Kidney (tissue), 14 donors: Measurements from ENCODE around the gene ZIC4. TPM values are rescaled to one million over a fixed set of nuclear protein-coding genes. Genes with fewer than 3 reads are reported as not detected.

Experiments used
- DNase-seq, 5 donors: peaks; one replicate each; pipeline ENCODE4 v3.0.0-alpha.2; 2013 to 2020
- FAIRE-seq: peaks from 2 replicates; lab custom pipeline; 2012; peaks lifted over from hg19 to GRCh38; lab: Jason Lieb, UNC
- H3K27ac ChIP-seq, 2 donors: one replicate each; pipeline ENCODE4 v1.7.0; 2013; ENCODE audit warnings: low read depth in 2 of 2, low read length in 2 of 2, inconsistent platforms in 1 of 2
- H3K27me3 ChIP-seq: one replicate; pipeline ENCODE4 v1.7.1; 2013; ENCODE audit warnings: low read length, inconsistent platforms; ENCODE audit not compliant: control insufficient read depth, insufficient read depth
- H3K36me3 ChIP-seq, 3 donors: one replicate each; pipeline versions ENCODE4 v1.7.0 to v1.7.1; 2013; ENCODE audit warnings: low read length in 3 of 3, control low read depth in 1 of 3, inconsistent platforms in 1 of 3; ENCODE audit not compliant: insufficient read depth in 3 of 3, control insufficient read depth in 2 of 3
- H3K4me1 ChIP-seq, 3 donors: one replicate each; pipeline versions ENCODE4 v1.7.0 to v1.7.1; 2013; ENCODE audit warnings: low read length in 3 of 3, inconsistent platforms in 1 of 3, low read depth in 1 of 3; ENCODE audit not compliant: control insufficient read depth in 2 of 3, insufficient read depth in 2 of 3
- H3K4me3 ChIP-seq, 3 donors: one replicate each; pipeline versions ENCODE4 v1.7.0 to v1.8.1; 2013; ENCODE audit warnings: low read length in 3 of 3, control low read depth in 1 of 3, inconsistent platforms in 1 of 3
- H3K9ac ChIP-seq, 3 donors: one replicate each; pipeline versions ENCODE4 v1.7.0 to v1.7.1; 2013; ENCODE audit warnings: low read length in 3 of 3, control low read depth in 1 of 3, inconsistent platforms in 1 of 3
- H3K9me3 ChIP-seq, 3 donors: one replicate each; pipeline versions ENCODE4 v1.7.0 to v1.7.1; 2013; ENCODE audit warnings: low read length in 3 of 3, control low read depth in 1 of 3, inconsistent platforms in 1 of 3; ENCODE audit not compliant: control insufficient read depth in 2 of 3, insufficient read depth in 1 of 3
- intact Hi-C: fragments of 100-400 bp; cut with DNase I; formaldehyde crosslinking; loops from one replicate; pipeline ENCODE4 v1.11.1; 2022
- polyA plus RNA-seq: library from polyadenylated mRNA; stranded (reverse); fragments of 350-450 nt; fragmentation: Illumina TruSeq; extraction: RNeasy Lipid Tissue Mini Kit (QIAGEN cat#74804); gene quantifications from one replicate; pipeline ENCODE4 v1.2.3, GENCODE V29; 2014; ENCODE audit warnings: low read depth, low replicate concordance; ENCODE audit not compliant: insufficient read depth
- total RNA-seq: library from RNA; stranded (reverse); fragmentation: NEBNext Ultra II Directional; extraction: Animal tissue kit (Norgen Biotek cat#: 25700); gene quantifications from one replicate; pipeline ENCODE4 v1.2.1, GENCODE V29; 2021
- TF ChIP-seq, protein P1 (sequence below): IDR thresholded peaks from 3 replicates; pipeline ENCODE4 v1.5.1; 2012; ENCODE audit warnings: mild to moderate bottlenecking, moderate library complexity, borderline replicate concordance; ENCODE audit not compliant: insufficient read depth; ENCODE audit errors: extremely low read depth
- donor health status: control.
- donor health status: control.
- donor health status: control.
- donor health status: control.
- donor health status: control.
- donor health status: DM: yes; HTN: yes; CAD: no.
- donor health status: Normal renal cell carcinoma (clear cell type).

ZIC4 gene
- total and polyA plus RNA-seq, 2 donors from 2014 or later, result not detected

DNA sequence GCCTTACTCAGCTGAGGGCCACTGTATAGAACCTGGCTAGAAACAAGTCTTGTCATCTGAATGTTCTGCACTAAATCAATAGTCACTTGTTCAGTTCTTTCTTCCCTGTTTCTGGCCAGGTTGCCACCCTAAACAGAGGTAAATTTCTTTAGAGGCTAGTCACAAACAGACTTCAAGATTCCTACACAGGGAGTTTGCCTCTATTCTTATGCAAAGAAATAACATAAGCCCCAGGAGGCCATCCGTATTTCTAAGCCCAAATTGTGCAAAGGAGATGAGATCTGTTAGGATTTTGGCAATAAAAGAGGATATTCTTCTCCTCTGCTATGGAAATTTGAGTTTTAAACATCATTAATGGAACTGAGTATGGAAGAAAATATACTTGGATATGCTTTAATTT is 4.9 kb downstream of the ZIC4 start:
- DNase-seq, result no peak

DNA sequence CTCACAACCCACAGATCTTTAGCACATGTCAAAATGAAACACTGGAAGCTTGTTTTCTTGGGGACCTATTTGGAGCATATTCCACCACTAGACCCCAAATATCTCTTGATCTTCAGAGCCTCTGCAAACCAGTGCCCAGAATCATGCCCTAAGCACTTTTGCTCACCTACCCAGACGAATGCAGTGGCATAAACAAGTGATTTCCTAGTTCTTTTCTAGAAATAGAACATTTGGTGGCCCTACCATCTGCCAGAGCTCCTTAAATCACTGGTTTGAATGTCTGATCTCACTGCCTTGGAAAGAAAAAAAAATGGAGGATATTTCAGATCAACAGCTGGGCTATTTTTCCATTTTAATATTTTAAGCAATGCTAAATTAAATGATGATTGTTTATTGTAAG is 5.3 kb downstream of the ZIC4 start:
- no peak for FAIRE-seq
- intact Hi-C loops, result no loop called here
- no peaks in the 10 kb centered on the region for H3K36me3 ChIP-seq
- no peak overlapping the region for H3K9ac ChIP-seq
- H3K4me1 ChIP-seq, result peaks cover 0 to under 1% (median 0%) of the 10 kb centered on the region in 3 donors
- H3K9me3 ChIP-seq, result no peaks in the 10 kb centered on the region
- DNase-seq, result no peak
- H3K4me3 ChIP-seq, result no peak overlapping the region
- H3K27me3 ChIP-seq, result peaks cover 70% of the 10 kb centered on the region
- TF ChIP-seq, protein P1, sequence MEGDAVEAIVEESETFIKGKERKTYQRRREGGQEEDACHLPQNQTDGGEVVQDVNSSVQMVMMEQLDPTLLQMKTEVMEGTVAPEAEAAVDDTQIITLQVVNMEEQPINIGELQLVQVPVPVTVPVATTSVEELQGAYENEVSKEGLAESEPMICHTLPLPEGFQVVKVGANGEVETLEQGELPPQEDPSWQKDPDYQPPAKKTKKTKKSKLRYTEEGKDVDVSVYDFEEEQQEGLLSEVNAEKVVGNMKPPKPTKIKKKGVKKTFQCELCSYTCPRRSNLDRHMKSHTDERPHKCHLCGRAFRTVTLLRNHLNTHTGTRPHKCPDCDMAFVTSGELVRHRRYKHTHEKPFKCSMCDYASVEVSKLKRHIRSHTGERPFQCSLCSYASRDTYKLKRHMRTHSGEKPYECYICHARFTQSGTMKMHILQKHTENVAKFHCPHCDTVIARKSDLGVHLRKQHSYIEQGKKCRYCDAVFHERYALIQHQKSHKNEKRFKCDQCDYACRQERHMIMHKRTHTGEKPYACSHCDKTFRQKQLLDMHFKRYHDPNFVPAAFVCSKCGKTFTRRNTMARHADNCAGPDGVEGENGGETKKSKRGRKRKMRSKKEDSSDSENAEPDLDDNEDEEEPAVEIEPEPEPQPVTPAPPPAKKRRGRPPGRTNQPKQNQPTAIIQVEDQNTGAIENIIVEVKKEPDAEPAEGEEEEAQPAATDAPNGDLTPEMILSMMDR, result no peak
- H3K27ac ChIP-seq, result no peak overlapping the region

More for the DNA sequence above, 4.9 kb downstream of the ZIC4 start:
- Histone ChIP-seq H3K4me1 (no peaks in the 10 kb centered on the region), H3K27me3 (peaks cover 73% of the 10 kb centered on the region), H3K9ac (no peak overlapping the region), H3K36me3 (no peaks in the 10 kb centered on the region), H3K27ac (no peak overlapping the region), H3K9me3 (no peaks in the 10 kb centered on the region), H3K4me3 (no peak overlapping the region)
- TF ChIP-seq, protein P1, result no peak
- no peak for FAIRE-seq
- intact Hi-C loops, result no loop called here

DNA sequence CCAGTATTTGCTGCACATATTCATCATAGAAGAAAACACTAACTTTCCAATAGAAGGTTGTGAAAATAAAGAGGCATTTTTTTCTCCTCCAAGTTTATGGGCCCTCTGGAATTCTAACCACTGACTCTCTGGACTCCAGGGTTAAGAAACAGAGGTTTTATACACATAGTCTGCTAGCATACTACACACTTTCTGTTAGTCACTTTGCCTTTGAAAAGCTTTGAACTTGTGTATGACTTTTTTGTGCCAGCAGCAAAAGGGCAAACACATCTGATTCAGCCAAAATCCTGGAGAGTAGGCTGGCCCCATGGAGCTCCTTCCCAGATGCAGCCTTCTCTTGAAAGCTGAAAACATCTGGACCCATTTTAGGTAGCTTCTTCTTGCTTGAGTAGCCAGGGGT is 6.2 kb downstream of the ZIC4 start:
- no peaks in the 10 kb centered on the region for H3K9me3 ChIP-seq
- peaks cover 71% of the 10 kb centered on the region for H3K27me3 ChIP-seq
- DNase-seq (no peak), FAIRE-seq (no peak)
- no peaks in the 10 kb centered on the region for H3K36me3 ChIP-seq
- intact Hi-C loops, result no loop called here
- TF ChIP-seq, protein P1, result no peak
- H3K9ac ChIP-seq, result no peak overlapping the region
- peaks cover 0 to 3% (median 0%) of the 10 kb centered on the region in 3 donors for H3K4me1 ChIP-seq
- H3K27ac ChIP-seq, result no peak overlapping the region
- H3K4me3 ChIP-seq, result no peak overlapping the region

DNA sequence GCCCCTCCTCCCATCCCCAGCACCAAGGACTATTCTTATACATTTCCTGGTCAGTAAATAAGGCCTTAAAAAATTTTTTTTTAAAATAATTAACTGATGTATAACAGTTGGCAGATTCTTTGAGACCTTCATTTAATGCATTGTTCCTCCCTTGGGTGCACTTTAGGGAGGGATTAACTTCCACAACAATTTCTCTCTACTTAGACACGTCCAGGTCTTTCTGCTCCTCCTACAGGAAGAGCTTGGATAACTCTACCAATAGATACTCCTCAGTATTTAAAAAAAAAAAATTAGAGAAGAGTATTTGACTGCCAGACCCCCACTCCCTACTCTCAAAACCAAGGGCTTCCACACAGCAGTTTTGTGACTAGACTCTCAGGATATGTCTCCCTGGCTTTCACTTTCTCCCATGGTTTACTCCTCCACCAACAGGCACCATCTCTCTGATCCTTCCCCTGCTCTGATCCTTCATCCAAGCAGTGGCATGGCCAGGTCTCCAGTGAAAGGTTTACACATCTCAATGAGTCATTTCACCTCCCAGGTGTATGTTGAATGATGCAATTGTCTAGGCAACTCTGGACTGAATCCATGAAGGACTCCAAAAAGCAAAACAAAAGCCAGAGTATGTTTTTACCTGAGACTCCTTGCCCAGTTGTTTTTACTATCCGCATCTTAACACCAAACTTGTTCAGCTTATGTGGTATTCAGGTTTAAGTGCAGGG is 7.4 kb downstream of the ZIC4 start:
- H3K4me3 ChIP-seq, result no peak overlapping the region
- H3K4me1 ChIP-seq, result peaks cover 0 to 3% (median 0%) of the 10 kb centered on the region in 3 donors
- intact Hi-C loops, result no loop called here
- TF ChIP-seq, protein P1, result no peak
- FAIRE-seq (no peak), DNase-seq (no peak)
- peaks cover 76% of the 10 kb centered on the region for H3K27me3 ChIP-seq
- H3K27ac ChIP-seq, result no peak overlapping the region
- no peak overlapping the region for H3K9ac ChIP-seq
- H3K9me3 ChIP-seq, result no peaks in the 10 kb centered on the region
- no peaks in the 10 kb centered on the region for H3K36me3 ChIP-seq
